Activated naive CD8-positive, alpha-beta T cell treated with anti-CD3 and anti-CD28 coated beads, Interleukin-2, amount 50 U/mL, for 16 hours (primary cell): ENCODE data around the gene MAPK8.
A peak's percentile ranks its signal among the peaks of the same experiment; 100 is the strongest.
"Not testable (repeated sequence)": the region's sequence is repeated elsewhere in the genome, so short reads cannot be mapped to it uniquely, and the experiment has no call there.

Experiments used
- DNase-seq: peaks from one replicate; pipeline ENCODE4 v3.0.0-alpha.2; 2020; ENCODE audit warnings: low read depth, low spot score

MAPK8 gene

GRCh38 chr10:48306265-48306869, at the start of gene MAPK8:
TSS of gene MAPK8 (plus strand) at chr10:48306677. CDS start at chr10:48401661, 94,984 bp downstream.
- DNase-seq = peak; percentile 87

- no peak for DNase-seq
Observed at GRCh38 chr10:48257407-48257961, 49.0 kb upstream of the MAPK8 start.

GRCh38 chr10:48258105-48258504, 48.4 kb upstream of the MAPK8 start:
- DNase-seq = no peak

- no peak for DNase-seq
Observed at GRCh38 chr10:48266528-48266927, 39.9 kb upstream of the MAPK8 start.

- DNase-seq = no peak
Observed at GRCh38 chr10:48271047-48271730, 35.3 kb upstream of the MAPK8 start.

GRCh38 chr10:48272682-48273081, 33.8 kb upstream of the MAPK8 start:
- DNase-seq = no peak

- no peak for DNase-seq
Observed at GRCh38 chr10:48273741-48274140, 32.7 kb upstream of the MAPK8 start.

GRCh38 chr10:48274636-48275035, 31.8 kb upstream of the MAPK8 start, which contains the start of gene FRMPD2:
TSS of gene FRMPD2 (minus strand) at chr10:48274696. CDS start at chr10:48274567, 129 bp downstream.
- no peak for DNase-seq

GRCh38 chr10:48277093-48277492, 29.4 kb upstream of the MAPK8 start:
- no peak for DNase-seq

GRCh38 chr10:48279081-48279751, 27.3 kb upstream of the MAPK8 start:
- DNase-seq = no peak

GRCh38 chr10:48281697-48282096, 24.8 kb upstream of the MAPK8 start:
- DNase-seq = not testable (repeated sequence)

- no peak for DNase-seq
Observed at GRCh38 chr10:48282829-48283228, 23.6 kb upstream of the MAPK8 start.

- no peak for DNase-seq
Observed at GRCh38 chr10:48284002-48284546, 22.4 kb upstream of the MAPK8 start.

GRCh38 chr10:48284811-48285210, 21.7 kb upstream of the MAPK8 start:
- DNase-seq = no peak

GRCh38 chr10:48285710-48286109, 20.8 kb upstream of the MAPK8 start:
- no peak for DNase-seq

- DNase-seq = no peak
Observed at GRCh38 chr10:48286356-48286755, 20.1 kb upstream of the MAPK8 start.

- no peak for DNase-seq
Observed at GRCh38 chr10:48287417-48288391, 18.8 kb upstream of the MAPK8 start.

- DNase-seq = no peak
Observed at GRCh38 chr10:48288661-48289060, 17.8 kb upstream of the MAPK8 start.

- DNase-seq = peak; percentile 17
Observed at GRCh38 chr10:48289501-48290238, 16.8 kb upstream of the MAPK8 start.

- DNase-seq = no peak
Observed at GRCh38 chr10:48290286-48290685, 16.2 kb upstream of the MAPK8 start.
